Sigmoid colon (tissue), 7 donors: ENCODE results near the gene DNAI4. TPM values are rescaled to one million over a fixed set of nuclear protein-coding genes. Genes with fewer than 3 reads are reported as not detected.

Experiments used
- DNase-seq: peaks from one replicate; pipeline ENCODE4 v3.0.0-alpha.2; 2019
- H3K27ac ChIP-seq, 4 donors: fragments of 200-600 bp; sonication (generic); one replicate each; pipeline ENCODE4 v1.5.1; 2016 to 2019; ENCODE audit warnings: mild to moderate bottlenecking in 1 of 4
- H3K27me3 ChIP-seq, 3 donors: fragments of 200-600 bp; sonication (generic); one replicate each; pipeline ENCODE4 v1.5.1; 2019; ENCODE audit warnings: mild to moderate bottlenecking in 1 of 3
- H3K36me3 ChIP-seq, 4 donors: fragments of 200-600 bp; sonication (generic); one replicate each; pipeline ENCODE4 v1.5.1; 2016 to 2019
- H3K4me1 ChIP-seq, 4 donors: fragments of 200-600 bp; sonication (generic); one replicate each; pipeline ENCODE4 v1.5.1; 2017 to 2019
- H3K4me3 ChIP-seq, 4 donors: fragments of 200-600 bp; sonication (generic); one replicate each; pipeline ENCODE4 v1.5.1; 2017 to 2019; ENCODE audit warnings: mild to moderate bottlenecking in 2 of 4, moderate library complexity in 1 of 4
- H3K9me3 ChIP-seq, 4 donors: fragments of 200-600 bp in 3 of 4; sonication (generic) in 3 of 4; one replicate each; pipeline versions ENCODE4 v1.5.1 to v1.6.1; 2013 to 2019
- CTCF ChIP-seq, 4 experiments: fragments of 450-650 bp in 3 of 4; fragments of 200-600 bp in 1 of 4; IDR thresholded peaks; one replicate each; pipeline ENCODE4 v1.5.1; 2016 to 2019; ENCODE audit warnings: antibody characterized with exemption in 4 of 4, mild to moderate bottlenecking in 3 of 4, moderate library complexity in 2 of 4
- EP300 ChIP-seq, 4 donors: sonication (generic); formaldehyde crosslinking; IDR thresholded peaks; one replicate each; pipeline ENCODE4 v1.6.1; 2017; ENCODE audit warnings: antibody characterized with exemption in 4 of 4
- POLR2A ChIP-seq, 2 donors: fragments of 450-650 bp; IDR thresholded peaks; one replicate each; pipeline ENCODE4 v1.6.1; 2016; ENCODE audit warnings: antibody characterized with exemption in 2 of 2, mild to moderate bottlenecking in 2 of 2, moderate library complexity in 2 of 2
- POLR2AphosphoS5 ChIP-seq, 4 donors: sonication (generic); formaldehyde crosslinking; IDR thresholded peaks; one replicate each; pipeline ENCODE4 v1.6.1; 2017; ENCODE audit warnings: antibody characterized with exemption in 4 of 4
- WGBS, 2 donors: extraction: QIAGEN DNeasy Blood & Tissue Kit; methylation state at CpG; one replicate each; pipeline ENCODE4 v1.1.7; 2013; 5-methylcytosine and 5-hydroxymethylcytosine counted together
- intact Hi-C: fragments of 100-400 bp; cut with DNase I; formaldehyde crosslinking; loops from one replicate; pipeline ENCODE4 v1.15.1; 2023
- polyA plus RNA-seq, 3 donors: library from polyadenylated mRNA; stranded (reverse); fragments of 200-250 nt; gene quantifications; one replicate each; pipeline ENCODE4 v1.2.3, GENCODE V29; 2013
- total RNA-seq, 4 donors: library from RNA; depleted of rRNA; stranded (reverse); fragments of >200 nt; gene quantifications; one replicate each; pipeline ENCODE4 v1.1.0, GENCODE V29; 2016
- donor health status: healthy with polysubstance abuse.
- donor health status: Bipolar disorder and iron deficiency.
- donor health status: healthy.

DNAI4 gene
- total and polyA plus RNA-seq, 7 donors: 3.0 to 16.1 (median 8.4) TPM

- TF ChIP-seq POLR2A (IDR thresholded peaks at IDR 0.05) (no peak), POLR2AphosphoS5 (IDR thresholded peaks at IDR 0.05) (no peak), EP300 (IDR thresholded peaks at IDR 0.05) (no peak), CTCF (IDR thresholded peaks at IDR 0.05) (no peak)
- 41 to 67% methylated on average over 4 of the region's 4 CpGs for WGBS, 2 donors
- intact Hi-C loops: no loop called here
Observed at GRCh38 chr1:66770694-66771093, 154.0 kb downstream of the DNAI4 start.

GRCh38 chr1:66770240-66770639 is 154.4 kb downstream of the DNAI4 start:
- 91 to 96% methylated on average over 2 of the region's 2 CpGs for WGBS, 2 donors
- intact Hi-C loops: no loop called here
- Histone ChIP-seq H3K36me3 (no peaks in the 10 kb centered on the region), H3K27ac (no peak overlapping the region), H3K9me3 (no peaks in the 10 kb centered on the region), H3K4me3 (no peak overlapping the region), H3K27me3 (no peaks in the 10 kb centered on the region), H3K4me1 (no peaks in the 10 kb centered on the region)
- TF ChIP-seq POLR2AphosphoS5 (IDR thresholded peaks at IDR 0.05): no peak
- no peak for TF ChIP-seq EP300 (IDR thresholded peaks at IDR 0.05)
- TF ChIP-seq CTCF (IDR thresholded peaks at IDR 0.05): no peak
- no peak for TF ChIP-seq POLR2A (IDR thresholded peaks at IDR 0.05)
- DNase-seq: no peak

More at GRCh38 chr1:66770694-66771093, 154.0 kb downstream of the DNAI4 start:
- Histone ChIP-seq H3K36me3 (no peaks in the 10 kb centered on the region), H3K4me1 (no peaks in the 10 kb centered on the region), H3K9me3 (no peaks in the 10 kb centered on the region), H3K27ac (no peak overlapping the region), H3K4me3 (no peak overlapping the region), H3K27me3 (no peaks in the 10 kb centered on the region)
- no peak for DNase-seq

GRCh38 chr1:66769512-66770229 is 155.0 kb downstream of the DNAI4 start:
- 86 to 89% methylated on average over 7 of the region's 7 CpGs for WGBS, 2 donors
- intact Hi-C loops: no loop called here
- Histone ChIP-seq H3K36me3 (no peaks in the 10 kb centered on the region), H3K9me3 (no peaks in the 10 kb centered on the region), H3K27me3 (no peaks in the 10 kb centered on the region), H3K27ac (no peak overlapping the region), H3K4me1 (no peaks in the 10 kb centered on the region), H3K4me3 (no peak overlapping the region)
- TF ChIP-seq POLR2A (IDR thresholded peaks at IDR 0.05) (no peak), CTCF (IDR thresholded peaks at IDR 0.05) (no peak), POLR2AphosphoS5 (IDR thresholded peaks at IDR 0.05) (no peak), EP300 (IDR thresholded peaks at IDR 0.05) (no peak)
- DNase-seq: no peak

- H3K27ac ChIP-seq: no peak overlapping the region
- intact Hi-C loops: no loop called here
- no peak for DNase-seq
- no peak overlapping the region for H3K4me3 ChIP-seq
- H3K27me3 ChIP-seq: no peaks in the 10 kb centered on the region
- H3K9me3 ChIP-seq: no peaks in the 10 kb centered on the region
- no peaks in the 10 kb centered on the region for H3K4me1 ChIP-seq
- TF ChIP-seq CTCF (IDR thresholded peaks at IDR 0.05) (no peak), POLR2AphosphoS5 (IDR thresholded peaks at IDR 0.05) (no peak), EP300 (IDR thresholded peaks at IDR 0.05) (no peak), POLR2A (IDR thresholded peaks at IDR 0.05) (no peak)
- 87 to 94% methylated on average over 1 of the region's 1 CpG for WGBS, 2 donors
- no peaks in the 10 kb centered on the region for H3K36me3 ChIP-seq
Observed at GRCh38 chr1:66768965-66769364, 155.7 kb downstream of the DNAI4 start.

- Histone ChIP-seq H3K27ac (no peak overlapping the region), H3K9me3 (no peaks in the 10 kb centered on the region), H3K4me1 (no peaks in the 10 kb centered on the region), H3K36me3 (no peaks in the 10 kb centered on the region), H3K27me3 (no peaks in the 10 kb centered on the region), H3K4me3 (no peak overlapping the region)
- DNase-seq: no peak
- intact Hi-C loops: no loop called here
- TF ChIP-seq CTCF (IDR thresholded peaks at IDR 0.05) (no peak), POLR2A (IDR thresholded peaks at IDR 0.05) (no peak), POLR2AphosphoS5 (IDR thresholded peaks at IDR 0.05) (no peak), EP300 (IDR thresholded peaks at IDR 0.05) (no peak)
Observed at GRCh38 chr1:66767626-66768025, 157.0 kb downstream of the DNAI4 start.
